ENCODE results near the gene BTBD19.

DNA sequence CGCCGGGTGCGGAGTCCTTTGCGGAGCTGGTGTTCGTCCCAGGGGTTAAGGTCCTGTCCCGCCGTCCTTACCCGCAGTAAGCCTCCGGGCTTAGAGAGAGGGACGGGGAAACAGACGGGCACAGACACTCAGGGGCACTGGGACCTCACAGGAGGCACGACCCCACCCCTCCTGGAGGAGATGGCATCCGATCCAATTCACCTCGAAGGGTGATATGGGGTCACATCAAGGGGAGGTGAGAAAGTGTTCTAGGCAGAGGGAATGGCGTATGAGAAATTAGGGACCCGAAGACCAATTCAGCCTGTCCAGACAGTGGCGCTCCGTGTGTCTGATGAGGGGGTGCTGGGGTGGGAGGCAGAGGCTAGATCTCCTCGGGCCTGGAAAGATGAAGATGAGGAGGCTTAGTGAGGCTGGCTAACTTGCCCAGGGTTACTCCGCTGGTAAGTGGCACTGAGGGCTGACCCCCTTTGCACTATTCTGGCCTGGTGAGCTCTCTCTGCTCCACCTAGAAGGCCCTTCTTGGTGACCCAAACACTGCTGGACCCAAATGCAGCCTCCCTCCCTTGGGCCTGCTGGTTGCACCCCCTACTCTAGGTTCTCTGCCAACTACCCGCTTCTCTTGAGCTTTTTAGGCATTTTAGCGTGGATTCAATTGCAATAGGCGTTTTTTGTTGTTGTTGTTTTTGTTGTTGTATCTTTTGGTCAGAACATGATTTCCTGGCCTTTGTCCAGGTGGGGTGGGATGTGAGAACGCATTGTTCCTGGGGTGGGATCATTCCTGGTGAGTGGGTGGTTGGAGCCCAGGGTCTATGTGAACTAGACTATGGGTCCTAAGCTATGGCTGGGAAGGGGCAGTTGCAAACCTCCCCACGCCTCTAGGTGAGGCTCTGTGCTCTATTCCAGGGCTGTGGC is 12.3 kb downstream of the BTBD19 start:
- TF ChIP-seq, protein P1, sequence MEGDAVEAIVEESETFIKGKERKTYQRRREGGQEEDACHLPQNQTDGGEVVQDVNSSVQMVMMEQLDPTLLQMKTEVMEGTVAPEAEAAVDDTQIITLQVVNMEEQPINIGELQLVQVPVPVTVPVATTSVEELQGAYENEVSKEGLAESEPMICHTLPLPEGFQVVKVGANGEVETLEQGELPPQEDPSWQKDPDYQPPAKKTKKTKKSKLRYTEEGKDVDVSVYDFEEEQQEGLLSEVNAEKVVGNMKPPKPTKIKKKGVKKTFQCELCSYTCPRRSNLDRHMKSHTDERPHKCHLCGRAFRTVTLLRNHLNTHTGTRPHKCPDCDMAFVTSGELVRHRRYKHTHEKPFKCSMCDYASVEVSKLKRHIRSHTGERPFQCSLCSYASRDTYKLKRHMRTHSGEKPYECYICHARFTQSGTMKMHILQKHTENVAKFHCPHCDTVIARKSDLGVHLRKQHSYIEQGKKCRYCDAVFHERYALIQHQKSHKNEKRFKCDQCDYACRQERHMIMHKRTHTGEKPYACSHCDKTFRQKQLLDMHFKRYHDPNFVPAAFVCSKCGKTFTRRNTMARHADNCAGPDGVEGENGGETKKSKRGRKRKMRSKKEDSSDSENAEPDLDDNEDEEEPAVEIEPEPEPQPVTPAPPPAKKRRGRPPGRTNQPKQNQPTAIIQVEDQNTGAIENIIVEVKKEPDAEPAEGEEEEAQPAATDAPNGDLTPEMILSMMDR (IDR thresholded peaks at IDR 0.05): no peak
- no peak for TF ChIP-seq EP300 (IDR thresholded peaks at IDR 0.05)
